Measurements from ENCODE around the gene FBXO10.

FBXO10 gene

DNA sequence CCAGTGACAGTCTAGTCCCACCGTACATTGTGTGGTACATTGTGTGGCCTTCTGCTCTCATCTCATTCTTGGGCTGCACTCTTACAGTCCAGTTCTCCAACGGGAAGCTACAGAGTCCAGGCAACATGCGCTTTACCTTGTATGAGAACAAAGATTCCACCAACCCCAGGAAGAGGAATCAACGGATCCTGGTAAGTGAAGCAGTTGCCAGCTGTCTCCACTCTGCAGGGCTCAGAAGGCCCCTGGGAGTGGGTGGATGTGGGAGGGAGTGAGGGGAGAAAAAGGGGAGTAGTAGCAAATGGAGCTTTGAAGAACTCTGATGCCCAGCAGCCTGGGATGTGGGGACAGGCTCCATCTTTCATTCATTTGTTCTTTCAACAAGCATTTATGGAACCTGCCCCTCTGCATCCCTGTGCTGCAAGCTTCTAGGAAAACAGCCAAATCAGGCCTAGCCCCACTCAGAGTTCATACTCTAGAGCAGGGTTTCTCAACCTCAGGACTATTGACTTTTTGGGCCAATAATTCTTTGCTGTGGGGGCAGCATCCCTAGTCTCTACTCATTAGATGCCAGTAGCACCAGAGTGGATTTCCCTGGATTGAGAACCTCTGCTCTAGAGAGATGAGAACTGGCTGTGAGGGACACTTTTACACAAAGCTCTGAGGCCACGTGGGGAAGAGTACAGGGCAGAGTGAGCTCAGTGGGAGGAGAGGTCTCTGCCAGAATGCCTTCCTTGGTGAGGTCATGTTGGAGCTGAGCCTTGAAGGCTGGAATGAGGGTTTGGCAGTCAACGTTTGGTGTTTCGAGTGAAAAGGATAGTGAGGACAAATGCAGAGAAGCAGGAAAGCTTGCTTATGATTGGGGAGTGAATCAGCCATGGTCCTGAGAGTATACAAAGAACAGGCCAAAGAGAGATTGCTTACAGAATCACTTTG, 89.3 kb downstream of the FBXO10 start:
- no peaks in the 10 kb centered on the region for H3F3A ChIP-seq (ENCODE audit: low read depth)
- H3K27me3 ChIP-seq (ENCODE audit: insufficient read depth, low read length, poor library complexity, severe bottlenecking), result no peaks in the 10 kb centered on the region
- peak overlapping the region; percentile 77 for H3K4me2 ChIP-seq (ENCODE audit: low read depth, low read length, poor library complexity, severe bottlenecking)
- TF ChIP-seq, protein P1, sequence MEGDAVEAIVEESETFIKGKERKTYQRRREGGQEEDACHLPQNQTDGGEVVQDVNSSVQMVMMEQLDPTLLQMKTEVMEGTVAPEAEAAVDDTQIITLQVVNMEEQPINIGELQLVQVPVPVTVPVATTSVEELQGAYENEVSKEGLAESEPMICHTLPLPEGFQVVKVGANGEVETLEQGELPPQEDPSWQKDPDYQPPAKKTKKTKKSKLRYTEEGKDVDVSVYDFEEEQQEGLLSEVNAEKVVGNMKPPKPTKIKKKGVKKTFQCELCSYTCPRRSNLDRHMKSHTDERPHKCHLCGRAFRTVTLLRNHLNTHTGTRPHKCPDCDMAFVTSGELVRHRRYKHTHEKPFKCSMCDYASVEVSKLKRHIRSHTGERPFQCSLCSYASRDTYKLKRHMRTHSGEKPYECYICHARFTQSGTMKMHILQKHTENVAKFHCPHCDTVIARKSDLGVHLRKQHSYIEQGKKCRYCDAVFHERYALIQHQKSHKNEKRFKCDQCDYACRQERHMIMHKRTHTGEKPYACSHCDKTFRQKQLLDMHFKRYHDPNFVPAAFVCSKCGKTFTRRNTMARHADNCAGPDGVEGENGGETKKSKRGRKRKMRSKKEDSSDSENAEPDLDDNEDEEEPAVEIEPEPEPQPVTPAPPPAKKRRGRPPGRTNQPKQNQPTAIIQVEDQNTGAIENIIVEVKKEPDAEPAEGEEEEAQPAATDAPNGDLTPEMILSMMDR (conservative IDR thresholded peaks at IDR 0.05; ENCODE audit: low read length), result no peak
- TF ChIP-seq EZH2phosphoT487 (IDR thresholded peaks at IDR 0.05; ENCODE audit: borderline replicate concordance), result no peak
- peaks cover 34% of the 10 kb centered on the region for H3K4me1 ChIP-seq (ENCODE audit: insufficient read depth, low read length, poor library complexity, severe bottlenecking)
- H3K9ac ChIP-seq (ENCODE audit: low read depth, low read length, poor library complexity, severe bottlenecking), result peak overlapping the region; percentile 84
- H2AFZ ChIP-seq (ENCODE audit: low read length), result no peak overlapping the region
- H3K4me3 ChIP-seq (ENCODE audit: low read length, poor library complexity, severe bottlenecking), result peak overlapping the region; percentile 88
- H3K9me3 ChIP-seq (ENCODE audit: insufficient read depth, low read depth, low read length), result no peaks in the 10 kb centered on the region
- H3K36me3 ChIP-seq (ENCODE audit: insufficient read depth, low read length), result peaks cover 3% of the 10 kb centered on the region; the same call in 1 of the 2 replicates
- H3K9me2 ChIP-seq (replicated peaks; ENCODE audit: low read depth, low read length), result no peaks in the 10 kb centered on the region
- H3K79me2 ChIP-seq (ENCODE audit: insufficient read depth, low read length), result peaks cover 31% of the 10 kb centered on the region
- H4K20me1 ChIP-seq (ENCODE audit: insufficient read depth, low read length, poor library complexity, severe bottlenecking), result peaks cover 6% of the 10 kb centered on the region

DNA sequence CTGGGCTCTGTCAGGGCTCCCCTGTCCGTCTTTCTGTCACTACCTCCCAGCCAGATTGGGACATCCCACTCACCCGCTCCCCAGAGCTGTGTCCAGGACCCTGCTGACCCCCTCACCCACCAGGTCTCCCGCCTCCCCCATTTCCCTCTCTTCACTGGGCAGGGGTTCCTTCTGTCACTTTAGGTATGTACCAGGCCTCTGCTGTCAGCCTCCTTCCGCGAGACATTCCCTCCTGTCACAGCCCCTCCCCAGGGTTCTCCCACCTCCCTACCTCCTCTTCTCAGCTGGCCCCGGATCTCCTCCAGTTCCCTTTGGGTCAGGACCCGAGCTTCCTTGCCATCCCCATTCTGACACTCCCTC, 89.9 kb downstream of the FBXO10 start:
- H3K9me2 ChIP-seq (replicated peaks; ENCODE audit: low read depth, low read length), result no peaks in the 10 kb centered on the region
- H3F3A ChIP-seq (ENCODE audit: low read depth), result no peaks in the 10 kb centered on the region
- peak overlapping the region; percentile 77 for H3K4me2 ChIP-seq (ENCODE audit: low read depth, low read length, poor library complexity, severe bottlenecking)
- H4K20me1 ChIP-seq (ENCODE audit: insufficient read depth, low read length, poor library complexity, severe bottlenecking), result peaks cover 6% of the 10 kb centered on the region
- no peaks in the 10 kb centered on the region for H3K36me3 ChIP-seq (ENCODE audit: insufficient read depth, low read length)
- H2AFZ ChIP-seq (ENCODE audit: low read length), result peak overlapping the region; percentile 85; the same call in 1 of the 2 replicates
- peak overlapping the region; percentile 88 for H3K4me3 ChIP-seq (ENCODE audit: low read length, poor library complexity, severe bottlenecking)
- H3K9me3 ChIP-seq (ENCODE audit: insufficient read depth, low read depth, low read length), result no peaks in the 10 kb centered on the region
- no peak for TF ChIP-seq EZH2phosphoT487 (IDR thresholded peaks at IDR 0.05; ENCODE audit: borderline replicate concordance)
- TF ChIP-seq, protein P1 (conservative IDR thresholded peaks at IDR 0.05; ENCODE audit: low read length), result no peak
- peaks cover 31% of the 10 kb centered on the region for H3K79me2 ChIP-seq (ENCODE audit: insufficient read depth, low read length)
- no peaks in the 10 kb centered on the region for H3K27me3 ChIP-seq (ENCODE audit: insufficient read depth, low read length, poor library complexity, severe bottlenecking)
- peak overlapping the region; percentile 84 for H3K9ac ChIP-seq (ENCODE audit: low read depth, low read length, poor library complexity, severe bottlenecking)
- peaks cover 34% of the 10 kb centered on the region for H3K4me1 ChIP-seq (ENCODE audit: insufficient read depth, low read length, poor library complexity, severe bottlenecking)

DNA sequence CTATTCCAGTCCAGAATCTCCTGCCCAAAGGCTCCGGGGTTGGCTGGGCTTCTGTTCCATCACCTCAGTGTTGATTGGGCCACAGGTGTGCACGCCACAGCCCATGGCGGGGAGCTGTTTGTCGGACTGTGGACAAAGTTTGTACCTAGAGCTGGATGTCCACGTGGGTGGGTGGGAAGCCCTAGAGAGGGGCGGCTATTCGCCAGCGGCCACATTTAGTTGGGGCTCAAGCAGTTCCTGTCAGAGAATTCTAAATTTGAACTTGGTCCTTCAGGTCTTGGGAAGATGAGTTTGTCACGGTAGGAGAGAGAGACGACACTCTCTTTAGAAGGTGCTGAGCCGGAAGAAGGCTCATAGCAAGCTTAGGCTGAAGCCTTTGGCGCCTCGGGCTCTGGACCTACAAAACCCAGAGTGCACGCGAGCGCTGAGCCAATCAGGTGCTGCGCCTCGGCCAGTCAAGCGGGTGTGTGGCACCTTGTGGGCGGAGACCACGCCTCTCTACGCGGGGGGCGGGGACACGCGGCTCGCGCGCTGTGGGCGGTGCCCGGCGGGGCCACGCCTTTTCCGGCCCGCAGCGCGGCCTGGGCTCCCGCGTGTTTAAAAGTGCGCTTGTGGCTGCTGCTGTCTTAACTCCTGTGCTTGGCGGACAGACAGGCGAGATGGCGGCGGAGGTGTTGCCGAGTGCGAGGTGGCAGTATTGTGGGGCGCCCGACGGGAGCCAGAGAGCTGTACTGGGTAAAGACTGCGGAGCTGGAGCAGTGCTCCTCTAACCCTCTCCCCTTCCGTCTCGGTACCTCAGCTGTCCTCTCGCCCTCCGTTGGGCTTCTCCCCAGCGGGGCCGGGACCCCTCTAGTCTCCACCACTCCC, 90.6 kb downstream of the FBXO10 start, which contains the start of gene POLR1E:
Gene POLR1E (plus strand): TSS at position 560 of the 867 bp plus-strand sequence. CDS start 100 bp downstream, at position 660.
- Histone ChIP-seq H2AFZ (ENCODE audit: low read length) (peak within 1 kb of the TSS; percentile 94), H3F3A (ENCODE audit: low read depth) (no peaks in the 10 kb centered on the region), H3K9me2 (replicated peaks; ENCODE audit: low read depth, low read length) (no peaks in the 10 kb centered on the region), H3K27me3 (ENCODE audit: insufficient read depth, low read length, poor library complexity, severe bottlenecking) (no peaks in the 10 kb centered on the region), H3K9me3 (ENCODE audit: insufficient read depth, low read depth, low read length) (no peaks in the 10 kb centered on the region), H3K4me3 (ENCODE audit: low read length, poor library complexity, severe bottlenecking) (peak within 1 kb of the TSS; percentile 88), H4K20me1 (ENCODE audit: insufficient read depth, low read length, poor library complexity, severe bottlenecking) (peaks cover 6% of the 10 kb centered on the region), H3K9ac (ENCODE audit: low read depth, low read length, poor library complexity, severe bottlenecking) (peak within 1 kb of the TSS; percentile 84), H3K4me2 (ENCODE audit: low read depth, low read length, poor library complexity, severe bottlenecking) (peak within 1 kb of the TSS; percentile 77), H3K79me2 (ENCODE audit: insufficient read depth, low read length) (peaks cover 31% of the 10 kb centered on the region), H3K36me3 (ENCODE audit: insufficient read depth, low read length) (no peaks in the 10 kb centered on the region), H3K4me1 (ENCODE audit: insufficient read depth, low read length, poor library complexity, severe bottlenecking) (peaks cover 33% of the 10 kb centered on the region)
- TF ChIP-seq, protein P1 (conservative IDR thresholded peaks at IDR 0.05; ENCODE audit: low read length), result no peak
- TF ChIP-seq EZH2phosphoT487 (IDR thresholded peaks at IDR 0.05; ENCODE audit: borderline replicate concordance), result no peak
